Pancreas (tissue), 10 donors: ENCODE results near the gene POMT1. TPM values are rescaled to one million over a fixed set of nuclear protein-coding genes. Genes with fewer than 3 reads are reported as not detected.

Experiments used
- ATAC-seq, 4 donors: fragments of 200-7000 bp; cut with Tn5 transposase; one replicate each; pipeline versions ENCODE4 v1.8.0 to v1.9.1; 2020; ENCODE audit warnings: mild to moderate bottlenecking in 4 of 4, moderate library complexity in 4 of 4
- DNase-seq, 6 donors: peaks; one replicate each; pipeline ENCODE4 v3.0.0-alpha.2; 2020
- FAIRE-seq: peaks from 2 replicates; lab custom pipeline; 2012; peaks lifted over from hg19 to GRCh38; lab: Jason Lieb, UNC
- H3K27ac ChIP-seq, 4 donors: fragments of 200-600 bp; sonication (generic); 1 replicate in 3 of 4; 2 replicates in 1 of 4; pipeline versions ENCODE4 v1.5.0 to v1.8.0; 2020
- H3K27me3 ChIP-seq, 4 donors: fragments of 200-600 bp; one replicate each; pipeline ENCODE4 v1.8.0; 2021
- H3K36me3 ChIP-seq, 3 donors: fragments of 200-600 bp; sonication (generic) in 1 of 3; one replicate each; pipeline versions ENCODE4 v1.5.0 to v1.8.0; 2020 to 2021
- H3K4me1 ChIP-seq, 3 donors: fragments of 200-600 bp; one replicate each; pipeline ENCODE4 v1.8.0; 2021
- H3K4me3 ChIP-seq, 4 donors: fragments of 200-600 bp; sonication (generic) in 2 of 4; one replicate each; pipeline versions ENCODE4 v1.5.0 to v1.8.0; 2020 to 2021
- H3K9me3 ChIP-seq, 4 donors: fragments of 200-600 bp; one replicate each; pipeline ENCODE4 v1.8.0; 2021
- WGBS, 2 donors: extraction: QIAGEN DNeasy Blood & Tissue Kit; methylation state at CpG; one replicate each; pipeline ENCODE4 v1.1.7; 2013; 5-methylcytosine and 5-hydroxymethylcytosine counted together
- intact Hi-C, 3 donors: fragments of 100-400 bp; cut with DNase I; formaldehyde crosslinking; loops; one replicate each; pipeline versions ENCODE4 v1.11.1 to v1.14.2; 2022
- polyA plus RNA-seq, 2 donors: library from polyadenylated mRNA; stranded (reverse); fragments of 200-250 nt; gene quantifications; one replicate each; pipeline ENCODE4 v1.2.3, GENCODE V29; 2013
- total RNA-seq, 6 donors: library from RNA; stranded (reverse); fragmentation: NEBNext Ultra II Directional in 4 of 6; extraction: Animal tissue kit (Norgen Biotek cat#: 25700) in 4 of 6; gene quantifications; one replicate each; pipeline versions ENCODE4 v1.2.1 to v1.2.4, GENCODE V29; 2021 to 2023
- TF ChIP-seq, protein P1 (sequence below), 4 donors: fragments of 200-600 bp; sonication (generic) in 3 of 4; IDR thresholded peaks; one replicate each; pipeline versions ENCODE4 v1.5.0 to v1.8.0; 2021; ENCODE audit warnings: antibody characterized with exemption in 4 of 4
- donor health status: healthy with polysubstance abuse.
- donor health status: DM: no; HTN: no; CAD: no; lungs with moderate emphysema.
- donor health status: DM: no; HTN: no; CAD: no.
- donor health status: control.
- donor health status: control.
- donor health status: Bipolar disorder and iron deficiency.
- donor health status: DM: yes; HTN: yes; CAD: no.
- donor health status: DM: no; HTN: no; CAD: no.
- donor health status: DM: no; HTN: no; CAD: no.
- donor health status: DM: yes; HTN: yes; CAD: no.

POMT1 gene
- total and polyA plus RNA-seq, 8 donors, result 11.3 to 66.5 (median 16.5) TPM

GRCh38 chr9:131475956-131476776 is 26.6 kb upstream of the POMT1 start:
- peaks cover 14 to 81% (median 66%) of the 10 kb centered on the region in 3 donors for H3K36me3 ChIP-seq
- FAIRE-seq, result no peak
- ATAC-seq, result peak; percentile 24 to 43 (median 30)
- WGBS, 2 donors, result 87 to 89% methylated on average over 35 to 40 of the region's 40 CpGs
- H3K4me3 ChIP-seq, result no peak overlapping the region
- TF ChIP-seq, protein P1, sequence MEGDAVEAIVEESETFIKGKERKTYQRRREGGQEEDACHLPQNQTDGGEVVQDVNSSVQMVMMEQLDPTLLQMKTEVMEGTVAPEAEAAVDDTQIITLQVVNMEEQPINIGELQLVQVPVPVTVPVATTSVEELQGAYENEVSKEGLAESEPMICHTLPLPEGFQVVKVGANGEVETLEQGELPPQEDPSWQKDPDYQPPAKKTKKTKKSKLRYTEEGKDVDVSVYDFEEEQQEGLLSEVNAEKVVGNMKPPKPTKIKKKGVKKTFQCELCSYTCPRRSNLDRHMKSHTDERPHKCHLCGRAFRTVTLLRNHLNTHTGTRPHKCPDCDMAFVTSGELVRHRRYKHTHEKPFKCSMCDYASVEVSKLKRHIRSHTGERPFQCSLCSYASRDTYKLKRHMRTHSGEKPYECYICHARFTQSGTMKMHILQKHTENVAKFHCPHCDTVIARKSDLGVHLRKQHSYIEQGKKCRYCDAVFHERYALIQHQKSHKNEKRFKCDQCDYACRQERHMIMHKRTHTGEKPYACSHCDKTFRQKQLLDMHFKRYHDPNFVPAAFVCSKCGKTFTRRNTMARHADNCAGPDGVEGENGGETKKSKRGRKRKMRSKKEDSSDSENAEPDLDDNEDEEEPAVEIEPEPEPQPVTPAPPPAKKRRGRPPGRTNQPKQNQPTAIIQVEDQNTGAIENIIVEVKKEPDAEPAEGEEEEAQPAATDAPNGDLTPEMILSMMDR (IDR thresholded peaks at IDR 0.05), result no peak
- DNase-seq, result peak in 2 of 6 donors; percentile 50 to 54
- no peak overlapping the region for H3K27ac ChIP-seq
- no peaks in the 10 kb centered on the region for H3K4me1 ChIP-seq
- H3K9me3 ChIP-seq, result no peaks in the 10 kb centered on the region
- intact Hi-C loops, result loop anchor here in 1 of 3 donors (10.0 kb wide), 1 partner anchor 121 kb away; no protein-coding TSS in a partner anchor
- no peaks in the 10 kb centered on the region for H3K27me3 ChIP-seq

- no peaks in the 10 kb centered on the region for H3K27me3 ChIP-seq
- no peak for FAIRE-seq
- no peak overlapping the region for H3K4me3 ChIP-seq
- TF ChIP-seq, protein P1 (IDR thresholded peaks at IDR 0.05), result no peak
- H3K4me1 ChIP-seq, result no peaks in the 10 kb centered on the region
- 89% methylated on average over 18 of the region's 18 CpGs for WGBS, 2 donors
- peak in 2 of 6 donors; percentile 51 to 59 for DNase-seq
- intact Hi-C loops, result loop anchor here in 1 of 3 donors (10.0 kb wide), 1 partner anchor 122 kb away; no protein-coding TSS in a partner anchor
- no peak for ATAC-seq
- H3K36me3 ChIP-seq, result peaks cover 12 to 79% (median 64%) of the 10 kb centered on the region in 3 donors
- no peak overlapping the region for H3K27ac ChIP-seq
- no peaks in the 10 kb centered on the region for H3K9me3 ChIP-seq
These were observed 25.9 kb upstream of the POMT1 start for GRCh38 chr9:131476777-131477345.

- Histone ChIP-seq H3K9me3 (no peaks in the 10 kb centered on the region), H3K27me3 (no peaks in the 10 kb centered on the region), H3K27ac (no peak overlapping the region), H3K36me3 (peaks cover 13 to 80% (median 69%) of the 10 kb centered on the region in 3 donors), H3K4me3 (no peak overlapping the region), H3K4me1 (no peaks in the 10 kb centered on the region)
- intact Hi-C loops, result loop anchor here in 1 of 3 donors (10.0 kb wide), 1 partner anchor 123 kb away; no protein-coding TSS in a partner anchor
- DNase-seq (peak in 2 of 6 donors; percentile 45 to 57), ATAC-seq (no peak), FAIRE-seq (no peak)
- WGBS, 2 donors, result 91 to 92% methylated on average over 11 of the region's 11 CpGs
- TF ChIP-seq, protein P1 (IDR thresholded peaks at IDR 0.05), result no peak
These were observed 25.4 kb upstream of the POMT1 start for GRCh38 chr9:131477367-131477766.

DNA sequence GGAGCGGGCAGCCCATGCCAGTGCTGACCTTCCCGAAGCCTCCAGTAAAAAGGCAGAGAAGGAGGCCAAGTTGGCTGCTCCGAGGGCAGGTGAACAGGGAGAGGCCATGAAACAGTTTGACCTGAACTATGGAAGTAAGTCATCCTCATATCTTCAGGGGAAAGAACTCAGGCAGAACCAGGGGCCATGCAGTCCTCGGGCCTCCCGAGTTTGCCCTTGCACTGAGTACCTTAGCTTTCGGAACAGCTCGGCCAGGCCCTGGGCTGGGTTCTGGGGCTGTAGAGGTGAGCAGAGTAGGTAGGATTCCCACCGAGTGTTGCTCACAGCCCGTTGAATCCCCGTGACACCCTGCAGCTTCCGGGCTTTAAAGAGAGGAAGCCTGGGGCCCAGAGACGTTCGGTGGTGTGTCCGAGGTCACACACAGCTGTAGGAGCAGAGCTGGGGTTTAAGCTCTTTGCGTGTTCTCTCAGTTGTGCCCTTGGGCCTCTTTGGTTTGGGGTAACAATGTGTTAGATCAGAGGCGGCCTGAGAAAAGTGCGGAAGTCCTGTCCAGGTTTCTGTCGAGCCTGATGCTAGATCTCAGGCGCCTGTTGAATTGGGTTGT is 24.8 kb upstream of the POMT1 start:
- Histone ChIP-seq H3K4me3 (no peak overlapping the region), H3K9me3 (no peaks in the 10 kb centered on the region), H3K36me3 (peaks cover 17 to 79% (median 69%) of the 10 kb centered on the region in 3 donors), H3K27ac (no peak overlapping the region), H3K27me3 (no peaks in the 10 kb centered on the region), H3K4me1 (no peaks in the 10 kb centered on the region)
- 86 to 89% methylated on average over 19 of the region's 19 CpGs for WGBS, 2 donors
- FAIRE-seq, result no peak
- no peak for ATAC-seq
- TF ChIP-seq, protein P1 (IDR thresholded peaks at IDR 0.05), result no peak
- intact Hi-C loops, result loop anchor here in 1 of 3 donors (10.0 kb wide), 1 partner anchor 123 kb away; no protein-coding TSS in a partner anchor
- peak in 1 of 6 donors; percentile 45 for DNase-seq
